C4-2B (cell line): ENCODE data around the gene HLA-DQA1.

ENCODE experiments used
- ZFX ChIP-seq: fragments of 450-650 bp; IDR thresholded peaks from 2 replicates; pipeline ENCODE4 v1.6.1; 2017
- TF ChIP-seq, protein P1 (sequence below): fragments of 450-650 bp; conservative IDR thresholded peaks from 2 replicates; pipeline ENCODE4 v1.5.1; 2017; ENCODE audit warnings: mild to moderate bottlenecking

DNA sequence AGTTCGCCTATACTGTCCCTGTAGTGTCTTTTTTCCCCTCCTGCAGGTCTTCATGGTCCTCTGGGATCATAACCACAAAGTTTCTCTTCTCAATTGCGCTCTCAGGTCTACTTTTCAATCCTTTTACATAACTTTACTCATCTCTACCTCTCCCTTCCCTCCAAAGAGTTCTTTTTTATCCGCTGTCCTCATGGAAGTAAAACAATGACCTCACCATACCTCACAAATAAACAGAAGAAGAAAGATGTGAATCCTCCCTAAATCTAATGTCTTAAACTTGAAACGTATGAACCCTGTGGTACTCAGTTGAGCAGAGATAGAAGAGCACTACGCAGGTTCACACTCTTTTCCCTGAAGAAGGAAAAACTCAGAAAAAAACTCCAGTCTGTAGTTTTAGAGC lies 12.1 kb upstream of the HLA-DQA1 start:
- TF ChIP-seq, protein P1, sequence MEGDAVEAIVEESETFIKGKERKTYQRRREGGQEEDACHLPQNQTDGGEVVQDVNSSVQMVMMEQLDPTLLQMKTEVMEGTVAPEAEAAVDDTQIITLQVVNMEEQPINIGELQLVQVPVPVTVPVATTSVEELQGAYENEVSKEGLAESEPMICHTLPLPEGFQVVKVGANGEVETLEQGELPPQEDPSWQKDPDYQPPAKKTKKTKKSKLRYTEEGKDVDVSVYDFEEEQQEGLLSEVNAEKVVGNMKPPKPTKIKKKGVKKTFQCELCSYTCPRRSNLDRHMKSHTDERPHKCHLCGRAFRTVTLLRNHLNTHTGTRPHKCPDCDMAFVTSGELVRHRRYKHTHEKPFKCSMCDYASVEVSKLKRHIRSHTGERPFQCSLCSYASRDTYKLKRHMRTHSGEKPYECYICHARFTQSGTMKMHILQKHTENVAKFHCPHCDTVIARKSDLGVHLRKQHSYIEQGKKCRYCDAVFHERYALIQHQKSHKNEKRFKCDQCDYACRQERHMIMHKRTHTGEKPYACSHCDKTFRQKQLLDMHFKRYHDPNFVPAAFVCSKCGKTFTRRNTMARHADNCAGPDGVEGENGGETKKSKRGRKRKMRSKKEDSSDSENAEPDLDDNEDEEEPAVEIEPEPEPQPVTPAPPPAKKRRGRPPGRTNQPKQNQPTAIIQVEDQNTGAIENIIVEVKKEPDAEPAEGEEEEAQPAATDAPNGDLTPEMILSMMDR, result no peak
- no peak for TF ChIP-seq ZFX
